Right renal pelvis (tissue), 4 donors: ENCODE results near the gene ANO1. TPM values are rescaled to one million over a fixed set of nuclear protein-coding genes. Genes with fewer than 3 reads are reported as not detected.

ENCODE experiments used
- DNase-seq, 4 donors: peaks; one replicate each; pipeline ENCODE4 v3.0.0-alpha.2; 2013; ENCODE audit warnings: low read depth in 4 of 4, low spot score in 3 of 4, missing footprints in 1 of 4
- polyA plus RNA-seq, 4 donors: library from polyadenylated mRNA; unstranded; fragments of 120-200 nt; gene quantifications; one replicate each; pipeline ENCODE4 v1.2.1, GENCODE V29; 2013; ENCODE audit not compliant: insufficient read length in 4 of 4

Gene ANO1
- polyA plus RNA-seq, 4 donors = 12.3 to 17.6 (median 15.3) TPM

GRCh38 chr11:70049045-70049444 is 29.1 kb upstream of the ANO1 start:
- no peak for DNase-seq

- no peak for DNase-seq
Observed at GRCh38 chr11:70050243-70050642, 27.9 kb upstream of the ANO1 start.

- DNase-seq = no peak
Observed at GRCh38 chr11:70054004-70054403, 24.1 kb upstream of the ANO1 start.

- DNase-seq = no peak
Observed at GRCh38 chr11:70055444-70055843, 22.7 kb upstream of the ANO1 start.

- no peak for DNase-seq
Observed at GRCh38 chr11:70057080-70057479, 21.0 kb upstream of the ANO1 start.

- DNase-seq = no peak
Observed at GRCh38 chr11:70059971-70060370, 18.1 kb upstream of the ANO1 start.

- DNase-seq = no peak
Observed at GRCh38 chr11:70060611-70061293, 17.4 kb upstream of the ANO1 start.

GRCh38 chr11:70061734-70062133 is 16.4 kb upstream of the ANO1 start:
- DNase-seq = no peak

GRCh38 chr11:70063121-70063520 is 15.0 kb upstream of the ANO1 start:
- DNase-seq = no peak

GRCh38 chr11:70063555-70063954 is 14.6 kb upstream of the ANO1 start:
- no peak for DNase-seq

GRCh38 chr11:70064008-70064725 is 13.9 kb upstream of the ANO1 start:
- no peak for DNase-seq

- no peak for DNase-seq
Observed at GRCh38 chr11:70064726-70065317, 13.3 kb upstream of the ANO1 start.

GRCh38 chr11:70065318-70066135 is 12.6 kb upstream of the ANO1 start:
- DNase-seq = no peak

GRCh38 chr11:70066136-70066520 is 12.0 kb upstream of the ANO1 start:
- no peak for DNase-seq

- no peak for DNase-seq
Observed at GRCh38 chr11:70066628-70067027, 11.5 kb upstream of the ANO1 start.

GRCh38 chr11:70067036-70067435 is 11.1 kb upstream of the ANO1 start:
- DNase-seq = no peak

GRCh38 chr11:70067591-70068341 is 10.4 kb upstream of the ANO1 start:
- peak in 1 of 4 donors; percentile 55 for DNase-seq

- no peak for DNase-seq
Observed at GRCh38 chr11:70068345-70068744, 9.8 kb upstream of the ANO1 start.

- DNase-seq = no peak
Observed at GRCh38 chr11:70068950-70069349, 9.2 kb upstream of the ANO1 start.

GRCh38 chr11:70070706-70071105 is 7.4 kb upstream of the ANO1 start:
- DNase-seq = no peak
